T1000 (cell line): ENCODE results near the gene TSC22D2.
"Not testable (repeated sequence)": the region's sequence is repeated elsewhere in the genome, so short reads cannot be mapped to it uniquely, and the experiment has no call there.

ENCODE experiments used
- DNase-seq: peaks from one replicate; lab custom pipeline; 2025; ENCODE audit warnings: mixed read lengths; lab: John Stamatoyannopoulos, UW

TSC22D2 gene

GRCh38 chr3:150490277-150490986 lies 82.3 kb downstream of the TSC22D2 start:
- DNase-seq, result no peak

- no peak for DNase-seq
Measured at GRCh38 chr3:150494411-150494977, 86.4 kb downstream of the TSC22D2 start.

- DNase-seq, result no peak
Measured at GRCh38 chr3:150495149-150495548, 87.1 kb downstream of the TSC22D2 start.

GRCh38 chr3:150495563-150496168 lies 87.6 kb downstream of the TSC22D2 start:
- DNase-seq, result no peak

GRCh38 chr3:150497956-150498355 lies 89.9 kb downstream of the TSC22D2 start:
- no peak for DNase-seq

- not testable (repeated sequence) for DNase-seq
Measured at GRCh38 chr3:150500960-150501359, 92.9 kb downstream of the TSC22D2 start.

GRCh38 chr3:150503402-150504099 lies 95.5 kb downstream of the TSC22D2 start:
- DNase-seq, result no peak

GRCh38 chr3:150504483-150504882 lies 96.4 kb downstream of the TSC22D2 start:
- no peak for DNase-seq

- no peak for DNase-seq
Measured at GRCh38 chr3:150508401-150508800, 100.3 kb downstream of the TSC22D2 start.

GRCh38 chr3:150509780-150510179 lies 101.7 kb downstream of the TSC22D2 start:
- DNase-seq, result no peak

- DNase-seq, result no peak
Measured at GRCh38 chr3:150511122-150511821, 103.2 kb downstream of the TSC22D2 start.

- no peak for DNase-seq
Measured at GRCh38 chr3:150515210-150515609, 107.1 kb downstream of the TSC22D2 start.
